ENCODE measurements around the gene LASP1.

The LASP1 gene

DNA sequence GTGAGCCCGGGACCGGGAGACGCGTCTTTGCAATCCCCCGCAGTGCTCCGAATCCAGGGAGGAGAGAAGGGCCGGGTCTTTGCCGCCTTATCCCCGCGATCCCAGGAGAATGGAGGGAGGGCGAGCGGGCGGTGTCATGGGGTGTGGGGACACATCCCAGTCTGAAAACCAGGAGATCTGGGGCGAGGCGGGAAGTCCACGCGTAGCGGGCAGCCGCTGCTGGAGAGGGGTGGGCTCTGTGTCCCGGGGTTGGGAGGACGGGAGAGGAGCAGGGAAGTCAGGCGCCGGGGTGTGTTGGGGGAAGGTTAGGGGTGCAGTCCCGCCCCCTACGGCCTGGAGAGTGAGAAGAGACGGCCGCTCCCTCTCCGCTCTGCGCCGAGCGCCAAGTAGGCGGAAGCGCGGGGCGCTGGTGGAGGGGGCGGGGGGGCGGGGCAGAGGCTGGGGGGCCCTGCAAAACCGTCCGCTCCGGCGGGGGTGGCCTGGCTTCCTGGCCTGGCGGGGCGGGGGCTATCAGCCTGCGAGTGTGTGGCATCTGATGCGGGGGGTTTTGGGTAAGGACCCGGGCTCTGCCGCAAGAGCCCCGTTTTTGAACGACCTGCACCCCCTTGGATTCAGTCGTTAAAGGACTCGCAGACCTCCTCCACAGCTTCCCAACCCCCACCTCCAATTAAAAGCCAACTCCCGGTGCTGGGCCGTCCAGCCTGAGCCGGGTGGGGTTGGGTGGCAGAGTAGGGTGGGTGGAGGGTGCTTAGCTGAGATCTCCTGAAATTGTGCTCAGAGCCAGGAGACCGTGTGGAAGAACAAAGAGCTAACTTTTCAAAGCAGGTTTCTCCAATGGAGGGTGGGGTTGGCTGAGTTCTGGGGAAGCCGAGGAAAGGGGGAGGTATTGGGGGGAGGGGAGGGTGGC is 654 bp downstream of the LASP1 start:
- no peak for DNase-seq

DNA sequence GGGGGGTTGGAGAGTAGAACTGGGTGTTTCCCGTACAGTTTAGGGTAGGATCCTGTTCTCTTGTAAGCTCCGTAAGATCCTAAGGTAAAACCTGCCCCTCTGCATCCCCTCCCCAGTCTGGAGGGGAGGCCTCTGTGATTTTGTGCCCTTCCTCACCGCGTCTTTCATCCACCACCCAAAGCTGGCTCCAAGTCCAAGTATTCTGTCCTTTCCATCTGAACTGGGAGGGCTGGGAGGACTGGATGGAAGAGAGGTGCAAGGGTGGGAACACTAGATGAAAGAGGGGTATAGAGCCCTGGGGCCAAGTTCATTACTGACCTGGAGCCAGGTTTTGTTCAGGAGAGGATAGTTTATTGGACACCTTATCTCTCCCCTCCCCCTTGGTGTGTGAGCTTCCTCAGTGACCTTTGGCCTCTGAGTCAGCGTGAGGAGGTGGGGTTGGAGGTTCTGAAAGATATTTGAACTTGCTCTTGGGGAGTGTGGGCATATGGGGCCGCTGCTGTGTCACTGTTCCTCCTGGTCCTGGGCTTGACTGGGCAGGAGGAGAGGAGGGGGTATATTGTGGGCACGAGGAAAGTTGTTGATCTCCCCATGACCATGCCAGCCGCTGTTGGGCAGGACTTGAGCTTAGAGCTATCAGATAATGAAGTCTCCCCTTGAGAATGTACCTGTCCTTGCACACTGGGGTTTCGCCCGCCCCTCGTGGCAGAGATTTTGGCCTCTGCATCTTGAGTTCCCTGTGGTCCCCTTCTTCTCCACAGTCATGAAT is 1.6 kb downstream of the LASP1 start:
- DNase-seq = no peak

- DNase-seq = no peak
Measured at GRCh38 chr17:38872027-38872511, 2.2 kb downstream of the LASP1 start.

- no peak for DNase-seq
Measured at GRCh38 chr17:38872671-38873385, 3.0 kb downstream of the LASP1 start.

DNA sequence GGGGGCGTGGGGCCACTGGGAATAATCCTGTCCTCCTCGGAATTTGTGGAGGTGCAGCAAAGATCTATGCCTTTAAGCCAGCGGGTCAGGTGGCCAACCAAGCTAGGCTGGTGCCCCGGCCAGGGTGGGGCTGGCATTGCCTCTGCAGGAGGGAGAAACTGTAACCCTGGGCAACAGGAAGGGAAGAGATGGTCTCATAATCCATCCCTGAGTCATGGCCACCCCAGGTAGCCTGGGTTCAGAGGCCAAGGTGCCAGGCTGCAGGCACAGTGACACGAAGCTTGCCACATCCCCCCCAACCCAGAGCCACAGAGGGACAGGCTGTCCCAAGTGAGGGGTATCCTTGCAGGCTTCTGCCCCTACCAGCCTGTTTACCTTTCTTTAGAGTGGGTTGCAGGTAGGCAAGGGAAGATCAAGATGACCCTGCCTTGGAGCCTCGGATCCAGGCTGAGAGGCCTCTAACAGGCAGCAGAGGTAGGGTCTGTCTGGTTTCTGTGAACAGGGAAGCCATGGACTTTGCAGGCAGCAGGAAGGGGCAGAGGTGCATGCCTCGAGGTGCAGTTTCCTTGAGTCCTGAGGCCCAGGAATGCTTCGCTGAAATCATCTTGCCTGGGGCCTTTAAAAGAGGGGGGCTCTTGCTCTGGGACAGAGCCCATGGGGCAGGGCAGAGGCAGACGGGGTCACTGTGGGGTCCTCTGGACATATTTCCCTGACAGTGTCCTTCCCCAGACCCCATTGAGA is 4.0 kb downstream of the LASP1 start:
- DNase-seq = no peak

- DNase-seq = no peak
Measured at GRCh38 chr17:38874505-38875400, 4.9 kb downstream of the LASP1 start.

DNA sequence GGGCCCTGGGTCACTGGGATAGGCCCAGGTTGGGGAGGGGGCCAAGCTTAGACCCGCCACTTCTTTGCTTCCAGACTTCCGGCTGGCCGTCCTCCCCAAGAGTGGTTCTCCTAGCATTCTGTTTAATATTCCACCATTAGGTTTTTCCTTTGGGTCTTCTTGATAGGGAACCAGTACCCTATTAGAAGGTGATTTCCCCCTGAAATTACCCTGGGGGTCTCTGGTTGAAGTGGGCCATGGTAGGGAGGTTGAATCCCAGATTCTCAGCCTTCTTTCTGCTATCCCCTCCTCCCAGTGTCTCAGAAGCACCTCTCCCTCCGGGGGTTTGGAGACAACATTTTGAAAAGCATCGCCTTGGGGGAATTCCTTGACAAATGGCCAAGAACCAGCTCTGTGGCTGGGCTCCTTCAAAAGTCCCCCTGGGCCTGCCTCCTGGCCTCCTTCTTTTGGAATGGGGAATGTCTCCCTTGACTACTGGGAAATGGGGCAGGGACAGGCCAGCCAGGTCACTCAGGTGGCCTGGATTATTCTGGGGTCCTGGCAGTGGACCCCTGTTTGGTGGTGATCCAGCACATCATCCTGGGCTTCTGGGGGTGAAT is 5.7 kb downstream of the LASP1 start:
- no peak for DNase-seq

- no peak for DNase-seq
Measured at GRCh38 chr17:38877130-38877851, 7.4 kb downstream of the LASP1 start.

GRCh38 chr17:38879878-38880665 is 10.2 kb downstream of the LASP1 start:
- DNase-seq = no peak

DNA sequence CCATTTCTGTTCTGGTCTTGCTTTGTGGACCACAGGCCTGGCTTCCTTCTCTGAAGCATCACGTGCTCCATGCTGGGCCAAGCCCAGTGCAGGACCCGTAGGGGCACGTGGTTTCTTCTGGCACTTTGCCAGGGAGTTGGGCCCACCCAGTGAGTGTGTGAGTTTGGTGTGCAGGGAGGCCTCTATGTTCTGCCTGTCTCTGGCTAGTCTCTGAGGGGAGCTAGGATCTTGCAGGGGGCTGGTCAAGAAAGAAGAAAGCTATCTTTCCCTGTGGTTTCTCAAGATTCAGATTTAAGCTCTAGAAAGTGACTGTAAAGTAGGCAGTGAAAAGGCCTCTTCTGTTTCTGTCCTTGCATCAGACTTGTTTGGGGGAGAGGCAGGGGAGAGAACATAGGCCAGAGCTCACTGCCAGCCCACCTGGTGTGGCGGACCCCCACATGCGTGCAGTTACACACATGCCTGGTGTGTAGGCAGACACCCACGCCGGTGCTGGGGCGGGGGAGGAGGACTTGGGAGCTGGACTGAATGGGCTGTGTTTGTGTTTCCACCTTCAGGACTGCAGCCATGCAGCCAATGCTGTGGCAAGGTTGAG is 11.8 kb downstream of the LASP1 start:
- no peak for DNase-seq

DNA sequence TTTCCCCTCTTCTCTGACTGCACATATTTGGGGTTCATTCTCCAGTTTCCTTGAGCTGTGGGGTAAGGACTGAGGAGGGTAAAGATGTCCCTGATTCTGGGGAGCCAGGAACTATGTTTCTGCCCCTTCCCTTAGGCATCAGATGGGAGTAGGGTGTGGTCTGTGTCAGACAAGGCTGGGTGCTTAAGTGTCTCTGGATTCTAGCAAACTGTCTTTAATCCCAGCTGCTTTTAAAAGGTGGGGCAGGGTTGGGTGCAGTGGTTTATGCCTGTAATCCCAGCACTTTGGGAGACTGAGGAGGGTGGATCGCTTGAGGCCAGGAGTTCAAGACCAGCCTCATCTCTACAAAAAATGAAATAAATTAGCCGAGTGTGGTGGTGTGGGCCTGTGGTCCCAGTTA is 13.0 kb downstream of the LASP1 start:
- no peak for DNase-seq

DNA sequence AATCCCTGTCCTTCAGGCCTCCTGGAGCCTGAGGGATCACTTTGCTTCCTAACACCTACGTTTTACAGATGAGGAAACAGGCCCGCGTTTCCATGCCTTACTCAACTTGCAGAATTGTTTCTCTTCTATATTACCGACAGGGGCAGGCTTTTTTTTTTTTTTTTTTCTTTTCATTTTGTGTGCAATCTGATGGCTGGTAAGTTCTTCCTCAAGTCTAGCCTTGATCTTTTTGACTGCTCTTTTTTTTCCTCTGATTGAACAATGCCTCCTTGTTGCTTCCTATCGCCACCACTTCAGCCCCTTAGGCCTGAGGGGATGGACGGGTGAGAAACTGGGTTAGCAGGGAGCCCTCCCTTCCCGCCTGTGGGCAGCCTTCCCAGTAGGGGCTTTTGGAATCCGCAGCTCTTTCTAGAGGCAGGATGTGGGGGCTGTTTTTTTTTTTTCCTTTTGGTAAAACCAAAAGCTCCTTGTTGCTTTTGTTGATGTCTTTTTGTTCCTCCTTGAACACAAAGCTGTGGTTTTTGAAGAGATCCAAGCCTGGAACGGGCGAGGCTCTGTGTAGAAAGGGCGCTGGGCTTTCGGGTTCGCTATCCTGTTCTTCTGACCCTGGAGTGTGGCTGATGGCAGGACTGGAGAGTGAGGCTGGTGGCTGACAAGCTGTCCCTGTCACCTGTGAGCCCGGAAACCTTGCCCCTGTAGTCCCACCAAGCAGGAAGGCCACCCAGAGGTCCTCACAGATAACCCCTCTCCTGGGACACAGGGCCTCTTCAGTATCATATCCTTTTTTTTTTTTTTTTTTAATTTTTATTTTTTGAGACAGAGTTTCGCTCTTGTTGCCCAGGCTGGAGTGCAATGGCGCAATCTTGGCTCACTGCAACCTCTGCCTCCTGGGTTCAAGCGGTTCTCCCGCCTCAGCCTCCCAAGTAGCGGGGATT is 14.0 kb downstream of the LASP1 start:
- no peak for DNase-seq

DNA sequence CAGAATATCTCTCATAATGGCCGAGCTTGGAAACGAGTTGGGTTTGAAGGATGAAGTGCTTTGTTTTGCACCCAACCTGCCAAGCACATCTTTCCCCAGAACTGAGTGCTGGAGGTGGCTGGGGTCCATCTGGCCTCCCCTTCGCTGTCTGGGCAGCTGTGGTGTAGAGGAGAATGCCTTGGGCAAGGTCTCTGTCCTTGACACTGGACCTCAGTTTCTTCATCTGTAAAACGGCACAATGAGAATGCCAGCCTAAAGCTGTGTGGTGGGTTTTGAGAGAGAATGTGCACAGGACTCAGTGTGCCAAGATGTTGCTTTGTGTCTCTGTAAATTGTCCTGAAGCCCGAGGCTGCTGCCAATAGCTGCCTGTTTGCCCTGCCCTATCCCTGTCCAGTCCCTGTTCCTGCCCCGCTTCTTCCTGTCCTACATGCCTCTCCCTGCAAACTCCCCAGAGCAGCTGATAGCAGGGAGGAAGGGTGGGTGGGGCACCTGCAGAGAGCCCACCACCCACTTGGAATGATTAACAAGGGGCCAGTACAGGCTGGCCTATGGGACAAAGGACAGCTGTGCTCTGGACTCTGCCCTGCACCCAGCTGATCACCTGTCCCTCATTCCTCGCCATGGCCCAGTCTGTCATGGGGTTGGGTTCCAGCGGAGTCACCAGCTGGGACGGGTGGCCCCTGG is 15.3 kb downstream of the LASP1 start:
- DNase-seq = no peak

- no peak for DNase-seq
Measured at GRCh38 chr17:38885728-38886642, 16.1 kb downstream of the LASP1 start.

DNA sequence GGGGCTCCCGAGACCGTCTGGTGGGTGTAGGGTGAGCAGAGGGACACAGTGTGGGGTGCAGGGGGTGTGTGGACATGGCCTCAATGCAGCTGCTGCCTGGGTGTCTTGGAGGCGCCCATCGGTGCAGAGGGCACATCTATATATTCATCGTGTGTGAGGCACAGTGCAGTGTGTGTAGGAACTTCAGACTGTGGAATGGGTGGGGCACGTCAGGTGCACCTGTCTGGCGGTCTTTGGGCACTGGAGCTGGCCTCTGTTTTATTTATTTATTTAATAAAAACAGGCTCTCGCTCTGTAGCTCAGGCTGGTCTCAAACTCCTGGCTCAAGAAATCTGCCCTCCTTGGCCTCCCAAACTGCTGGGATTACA is 16.8 kb downstream of the LASP1 start:
- no peak for DNase-seq

DNA sequence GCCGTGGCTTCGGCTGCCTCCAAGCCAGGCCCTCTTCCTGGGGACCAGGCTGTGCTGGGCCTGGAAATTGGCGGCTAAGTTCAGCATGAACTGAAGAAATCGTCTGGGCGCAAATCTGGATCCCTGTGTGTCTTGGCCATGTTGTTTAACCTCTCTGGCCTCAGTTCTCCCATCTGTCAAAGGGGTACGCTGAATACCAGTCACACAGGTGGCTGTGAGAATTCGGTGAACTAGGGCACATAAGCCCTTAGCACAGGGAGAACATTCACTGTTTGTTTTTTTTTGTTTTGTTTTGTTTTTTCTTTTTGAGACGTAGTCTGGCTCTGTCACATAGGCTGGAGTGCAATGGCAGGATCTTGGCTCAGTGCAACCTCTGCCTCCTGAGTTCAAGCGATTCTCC is 19.0 kb downstream of the LASP1 start:
- DNase-seq = no peak

Data from NCI-H1048 (cell line).